ENCODE data around the gene ENAH.

GRCh38 chr1:225514671-225515081 lies 138.2 kb downstream of the ENAH start:
- TF ChIP-seq CTCF (IDR thresholded peaks at IDR 0.05) (no peak), EZH2 (IDR thresholded peaks at IDR 0.05; ENCODE audit: borderline replicate concordance, insufficient read depth, low read depth, low read length, poor library complexity, severe bottlenecking) (no peak)

All from B cell (primary cell).